Mucosa of stomach (tissue), 1 donor: ENCODE results near the gene VAPA.

Experiments used
- H3K27me3 ChIP-seq: one replicate; pipeline ENCODE4 v1.7.0; 2013; ENCODE audit warnings: mild to moderate bottlenecking, low read length; ENCODE audit not compliant: control insufficient read depth, insufficient read depth
- H3K36me3 ChIP-seq: one replicate; pipeline ENCODE4 v1.7.0; 2013; ENCODE audit warnings: low read length; ENCODE audit not compliant: control insufficient read depth, insufficient read depth
- H3K4me1 ChIP-seq: one replicate; pipeline ENCODE4 v1.7.0; 2013; ENCODE audit warnings: mild to moderate bottlenecking, low read length; ENCODE audit not compliant: control insufficient read depth, insufficient read depth
- H3K4me3 ChIP-seq: one replicate; pipeline ENCODE4 v1.7.0; 2013; ENCODE audit warnings: low read length
- H3K9ac ChIP-seq: one replicate; pipeline ENCODE4 v1.7.0; 2013; ENCODE audit warnings: mild to moderate bottlenecking, low read length, moderate library complexity
- H3K9me3 ChIP-seq: one replicate; pipeline ENCODE4 v1.7.0; 2013; ENCODE audit warnings: mild to moderate bottlenecking, low read length, moderate library complexity; ENCODE audit not compliant: control insufficient read depth
- donor health status: Pancreatic carcinoma.

Gene VAPA

GRCh38 chr18:9931678-9932077 lies 17.9 kb downstream of the VAPA start:
- Histone ChIP-seq H3K4me3 (no peak overlapping the region), H3K9ac (no peak overlapping the region), H3K9me3 (no peaks in the 10 kb centered on the region), H3K4me1 (no peaks in the 10 kb centered on the region), H3K36me3 (no peaks in the 10 kb centered on the region), H3K27me3 (no peaks in the 10 kb centered on the region)

DNA sequence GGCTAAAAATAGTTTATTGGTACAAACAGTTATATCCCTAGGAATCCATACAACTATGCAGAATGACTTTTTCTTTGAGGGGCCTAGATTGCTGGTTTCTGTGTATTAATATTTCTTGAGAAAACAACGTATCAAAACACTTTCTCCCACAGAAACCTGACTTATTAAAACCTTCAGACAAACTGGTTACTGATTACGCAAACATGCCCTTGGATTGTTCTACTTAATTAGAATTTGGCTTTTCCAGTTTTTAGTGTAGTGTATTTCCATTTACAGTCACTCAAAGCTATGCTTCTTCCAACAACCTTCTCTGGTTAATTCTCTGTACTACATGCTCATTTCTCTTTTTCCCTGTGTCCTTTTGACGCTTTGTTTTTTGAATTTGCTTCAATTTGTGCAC lies 20.0 kb downstream of the VAPA start:
- Histone ChIP-seq H3K4me1 (no peaks in the 10 kb centered on the region), H3K27me3 (no peaks in the 10 kb centered on the region), H3K9me3 (no peaks in the 10 kb centered on the region), H3K36me3 (no peaks in the 10 kb centered on the region), H3K9ac (no peak overlapping the region), H3K4me3 (no peak overlapping the region)

GRCh38 chr18:9934274-9934673 lies 20.5 kb downstream of the VAPA start:
- H3K4me1 ChIP-seq = no peaks in the 10 kb centered on the region
- no peak overlapping the region for H3K9ac ChIP-seq
- H3K36me3 ChIP-seq = no peaks in the 10 kb centered on the region
- no peak overlapping the region for H3K4me3 ChIP-seq
- H3K9me3 ChIP-seq = no peaks in the 10 kb centered on the region
- H3K27me3 ChIP-seq = no peaks in the 10 kb centered on the region

- Histone ChIP-seq H3K4me1 (no peaks in the 10 kb centered on the region), H3K27me3 (no peaks in the 10 kb centered on the region), H3K9me3 (no peaks in the 10 kb centered on the region), H3K4me3 (no peak overlapping the region), H3K36me3 (no peaks in the 10 kb centered on the region), H3K9ac (no peak overlapping the region)
These were observed 27.3 kb downstream of the VAPA start for GRCh38 chr18:9941103-9941502.

GRCh38 chr18:9941660-9942059 lies 27.8 kb downstream of the VAPA start:
- no peak overlapping the region for H3K4me3 ChIP-seq
- H3K4me1 ChIP-seq = no peaks in the 10 kb centered on the region
- H3K36me3 ChIP-seq = no peaks in the 10 kb centered on the region
- no peak overlapping the region for H3K9ac ChIP-seq
- no peaks in the 10 kb centered on the region for H3K9me3 ChIP-seq
- H3K27me3 ChIP-seq = no peaks in the 10 kb centered on the region

DNA sequence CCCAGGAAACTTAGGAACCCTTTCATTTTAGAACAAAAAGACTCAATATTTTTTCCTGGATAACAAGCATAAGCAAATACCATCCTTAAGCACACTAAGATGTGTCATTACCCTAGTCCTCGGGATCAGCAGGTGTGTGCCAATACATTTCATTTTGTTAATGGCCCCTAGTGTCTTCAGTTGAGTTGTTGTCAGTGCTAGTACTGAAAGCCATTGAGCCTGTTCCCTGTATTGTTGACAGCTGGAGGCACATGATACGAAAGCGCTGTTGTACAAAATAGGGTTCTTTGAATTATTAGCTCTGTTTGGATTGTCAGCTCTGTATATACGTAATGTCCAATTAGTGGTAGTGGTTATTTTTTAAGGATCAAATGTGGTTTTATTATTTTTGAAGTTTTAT lies 29.5 kb downstream of the VAPA start:
- H3K4me3 ChIP-seq = no peak overlapping the region
- no peaks in the 10 kb centered on the region for H3K9me3 ChIP-seq
- H3K4me1 ChIP-seq = no peaks in the 10 kb centered on the region
- no peak overlapping the region for H3K9ac ChIP-seq
- H3K27me3 ChIP-seq = no peaks in the 10 kb centered on the region
- H3K36me3 ChIP-seq = no peaks in the 10 kb centered on the region

DNA sequence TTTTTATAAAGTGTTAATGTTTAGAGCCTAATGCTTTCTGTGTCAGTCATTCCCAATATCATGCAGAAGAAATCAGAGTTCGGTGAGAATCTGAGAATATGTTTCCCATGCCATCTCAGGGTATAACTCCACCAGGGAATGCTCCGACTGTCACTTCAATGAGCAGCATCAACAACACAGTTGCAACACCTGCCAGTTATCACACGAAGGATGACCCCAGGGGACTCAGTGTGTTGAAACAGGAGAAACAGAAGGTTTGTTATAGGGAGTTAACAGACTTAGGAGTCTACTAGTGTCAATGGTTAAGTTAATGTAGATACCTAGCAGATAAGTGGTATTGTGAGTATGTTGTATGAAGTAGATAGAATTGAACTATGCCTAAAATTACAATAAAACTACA lies 31.0 kb downstream of the VAPA start:
- Histone ChIP-seq H3K27me3 (no peaks in the 10 kb centered on the region), H3K4me1 (no peaks in the 10 kb centered on the region), H3K4me3 (no peak overlapping the region), H3K9me3 (no peaks in the 10 kb centered on the region), H3K9ac (no peak overlapping the region), H3K36me3 (no peaks in the 10 kb centered on the region)

GRCh38 chr18:9946831-9947230 lies 33.0 kb downstream of the VAPA start:
- H3K4me3 ChIP-seq = no peak overlapping the region
- H3K27me3 ChIP-seq = no peaks in the 10 kb centered on the region
- H3K9me3 ChIP-seq = no peaks in the 10 kb centered on the region
- no peak overlapping the region for H3K9ac ChIP-seq
- H3K4me1 ChIP-seq = no peaks in the 10 kb centered on the region
- no peaks in the 10 kb centered on the region for H3K36me3 ChIP-seq

DNA sequence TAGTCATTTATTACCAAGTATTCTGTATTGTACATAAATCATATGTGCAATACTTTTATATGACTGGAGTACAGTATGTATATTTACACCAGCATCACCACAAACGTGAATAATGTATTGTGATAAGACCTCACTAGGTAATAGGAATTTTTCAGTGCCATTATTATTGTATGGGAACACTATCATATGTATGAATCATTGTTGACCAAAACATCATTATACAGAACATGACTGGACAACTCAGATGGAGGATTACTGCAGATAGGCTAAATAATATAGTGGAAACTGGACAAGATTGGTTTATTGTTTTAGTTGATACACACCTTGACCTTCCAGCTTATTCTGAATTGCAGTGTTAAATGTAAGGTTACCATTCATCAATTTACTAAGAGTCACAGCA lies 33.4 kb downstream of the VAPA start:
- H3K9me3 ChIP-seq = no peaks in the 10 kb centered on the region
- H3K36me3 ChIP-seq = no peaks in the 10 kb centered on the region
- H3K4me3 ChIP-seq = no peak overlapping the region
- no peak overlapping the region for H3K9ac ChIP-seq
- no peaks in the 10 kb centered on the region for H3K27me3 ChIP-seq
- no peaks in the 10 kb centered on the region for H3K4me1 ChIP-seq

DNA sequence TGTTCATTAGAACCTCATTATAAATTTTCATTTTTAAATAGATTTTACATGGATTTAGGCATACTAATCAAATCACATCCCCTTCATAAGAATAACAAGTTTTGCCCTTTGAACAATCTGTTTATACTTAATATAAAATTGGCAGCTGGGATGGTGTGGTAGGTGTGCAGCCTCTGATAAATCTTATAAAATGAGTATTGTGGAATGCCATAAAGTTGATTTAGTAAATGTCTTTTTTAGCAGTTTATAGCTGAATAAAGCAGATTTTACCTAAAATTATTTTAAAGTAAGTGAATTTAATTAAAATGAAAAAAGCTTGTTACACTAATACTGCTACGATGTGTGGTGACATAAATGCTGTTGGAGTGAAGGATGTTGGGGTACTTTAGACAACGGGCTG lies 35.5 kb downstream of the VAPA start:
- Histone ChIP-seq H3K36me3 (no peaks in the 10 kb centered on the region), H3K4me1 (no peaks in the 10 kb centered on the region), H3K9ac (no peak overlapping the region), H3K9me3 (no peaks in the 10 kb centered on the region), H3K27me3 (no peaks in the 10 kb centered on the region), H3K4me3 (no peak overlapping the region)

DNA sequence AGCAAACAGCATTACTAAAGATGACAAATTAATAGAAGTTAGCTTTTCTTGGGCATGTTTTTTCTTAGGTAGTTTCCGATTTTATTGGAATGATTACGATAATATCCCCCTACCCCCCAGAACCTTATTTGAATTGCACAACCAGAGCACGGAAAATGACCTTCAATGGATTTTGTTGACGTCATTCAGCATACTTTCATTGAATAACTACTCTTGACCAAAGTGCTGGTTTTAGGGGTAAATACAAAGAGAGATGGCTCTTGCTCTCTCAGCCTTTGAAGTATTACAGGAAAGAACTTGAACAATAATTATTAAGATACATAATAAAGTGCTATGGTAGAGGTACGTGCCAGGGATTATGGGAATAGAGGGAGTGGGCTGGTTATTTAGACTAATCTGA lies 36.0 kb downstream of the VAPA start:
- H3K4me3 ChIP-seq = no peak overlapping the region
- H3K4me1 ChIP-seq = no peaks in the 10 kb centered on the region
- no peaks in the 10 kb centered on the region for H3K9me3 ChIP-seq
- H3K27me3 ChIP-seq = no peaks in the 10 kb centered on the region
- H3K36me3 ChIP-seq = no peaks in the 10 kb centered on the region
- no peak overlapping the region for H3K9ac ChIP-seq

- Histone ChIP-seq H3K4me3 (no peak overlapping the region), H3K9me3 (no peaks in the 10 kb centered on the region), H3K36me3 (no peaks in the 10 kb centered on the region), H3K4me1 (no peaks in the 10 kb centered on the region), H3K9ac (no peak overlapping the region), H3K27me3 (no peaks in the 10 kb centered on the region)
These were observed 36.6 kb downstream of the VAPA start for GRCh38 chr18:9950289-9951016.
